H1 (cell line): Measurements from ENCODE around the gene DDX59. TPM values are rescaled to one million over a fixed set of nuclear protein-coding genes. Genes with fewer than 3 reads are reported as not detected.

ENCODE experiments used
- CTCF ChIA-PET: fragments of 300-600 bp; sonication (Branson Sonifier 250); formaldehyde crosslinking; loops from one replicate; lab custom pipeline; 2021; ENCODE audit not compliant: partially characterized antibody; lab: Charles Lee
- POLR2A ChIA-PET: fragments of 300-600 bp; sonication (Branson Sonifier 250); formaldehyde crosslinking; loops from one replicate; lab custom pipeline; 2021; ENCODE audit warnings: inconsistent platforms; ENCODE audit not compliant: partially characterized antibody; lab: Charles Lee
- DNase-seq, 2 experiments: peaks; one replicate each; pipeline versions ENCODE4 v3.0.0 to v3.0.0-alpha.2; 2010 to 2022; ENCODE audit warnings: low spot score in 2 of 2, low read depth in 1 of 2, mixed read lengths in 1 of 2
- FAIRE-seq: peaks from 2 replicates; lab custom pipeline; 2011; peaks lifted over from hg19 to GRCh38; lab: Jason Lieb, UNC
- H2AFZ ChIP-seq: 2 replicates; pipeline ENCODE4 v1.8.1; 2012; ENCODE audit warnings: low read length, inconsistent platforms
- H2AK5ac ChIP-seq: 2 replicates; pipeline ENCODE4 v1.6.1; 2013; ENCODE audit warnings: low read depth, low read length
- H2BK120ac ChIP-seq: replicated peaks from 2 replicates; pipeline ENCODE3; 2013; ENCODE audit warnings: low read depth, low read length, inconsistent platforms
- H2BK12ac ChIP-seq: 2 replicates; pipeline ENCODE4 v1.6.1; 2013; ENCODE audit warnings: low read depth, low read length
- H2BK15ac ChIP-seq: 2 replicates; pipeline ENCODE4 v1.6.1; 2013; ENCODE audit warnings: low read length
- H2BK20ac ChIP-seq: 2 replicates; pipeline ENCODE4 v1.6.1; 2013; ENCODE audit warnings: low read length
- H2BK5ac ChIP-seq: 2 replicates; pipeline ENCODE4 v1.6.1; 2013; ENCODE audit warnings: low read depth, low read length
- H3K14ac ChIP-seq: 2 replicates; pipeline ENCODE4 v1.6.1; 2013; ENCODE audit warnings: inconsistent platforms; ENCODE audit not compliant: insufficient read length
- H3K18ac ChIP-seq: 2 replicates; pipeline ENCODE4 v1.6.1; 2013; ENCODE audit warnings: low read length; ENCODE audit errors: extremely low read depth
- H3K23ac ChIP-seq: 2 replicates; pipeline ENCODE4 v1.6.1; 2013; ENCODE audit warnings: inconsistent platforms; ENCODE audit not compliant: insufficient read length
- H3K23me2 ChIP-seq: 2 replicates; pipeline ENCODE4 v1.6.1; 2013; ENCODE audit warnings: low read depth, low read length
- H3K27ac ChIP-seq: 2 replicates; pipeline ENCODE4 v1.6.1; 2011; ENCODE audit warnings: low read depth, low read length, inconsistent platforms
- H3K27me3 ChIP-seq, 4 experiments: replicated peaks in 1 of 4; 1 replicate in 1 of 4; 2 replicates in 3 of 4; pipeline versions ENCODE4 v1.6.1 to v1.8.1; 2011 to 2013; ENCODE audit warnings: low read length in 3 of 4, mild to moderate bottlenecking in 3 of 4, inconsistent platforms in 2 of 4, mixed read lengths in 2 of 4, moderate library complexity in 1 of 4; ENCODE audit not compliant: control insufficient read depth in 3 of 4, insufficient read depth in 3 of 4; ENCODE audit errors: extremely low read depth in 1 of 4
- H3K36me3 ChIP-seq, 4 experiments: 2 replicates each; pipeline versions ENCODE4 v1.6.1 to v1.8.1; 2011 to 2013; ENCODE audit warnings: mild to moderate bottlenecking in 4 of 4, low read length in 3 of 4, moderate library complexity in 2 of 4, control low read depth in 1 of 4, inconsistent platforms in 1 of 4; ENCODE audit not compliant: insufficient read depth in 4 of 4, control insufficient read depth in 2 of 4
- H3K4ac ChIP-seq: replicated peaks from 2 replicates; pipeline ENCODE3; 2013; ENCODE audit warnings: low read length, low read depth, mixed read lengths, inconsistent platforms; ENCODE audit not compliant: insufficient read length
- H3K4me1 ChIP-seq, 4 experiments: replicated peaks in 1 of 4; 1 replicate in 1 of 4; 2 replicates in 3 of 4; pipeline versions ENCODE4 v1.6.1 to v1.8.1; 2011 to 2013; ENCODE audit warnings: low read length in 3 of 4, inconsistent platforms in 2 of 4, mixed read lengths in 1 of 4; ENCODE audit not compliant: insufficient read depth in 4 of 4, control insufficient read depth in 3 of 4
- H3K4me2 ChIP-seq, 2 experiments: 2 replicates each; pipeline versions ENCODE4 v1.6.1 to v1.8.1; 2011 to 2013; ENCODE audit warnings: low read depth in 2 of 2, low read length in 2 of 2, control low read depth in 1 of 2, inconsistent platforms in 1 of 2, mild to moderate bottlenecking in 1 of 2; ENCODE audit not compliant: insufficient read depth in 1 of 2
- H3K4me3 ChIP-seq, 4 experiments: fragments of 200-600, 300-600 bp in 1 of 4; sonication (generic), shearing (Covaris generic), sonication (Bioruptor Twin) in 1 of 4; 2 replicates each; pipeline versions ENCODE4 v1.5.1 to v1.8.1; 2011 to 2016; ENCODE audit warnings: low read length in 4 of 4, low read depth in 3 of 4, control low read depth in 2 of 4, inconsistent platforms in 2 of 4, mild to moderate bottlenecking in 2 of 4, mixed read lengths in 1 of 4, moderate library complexity in 1 of 4; ENCODE audit not compliant: insufficient read depth in 2 of 4; ENCODE audit errors: extremely low read depth in 1 of 4
- H3K56ac ChIP-seq: replicated peaks from 2 replicates; pipeline ENCODE3; 2013; ENCODE audit warnings: low read depth, mild to moderate bottlenecking, mixed read lengths, low read length, inconsistent platforms; ENCODE audit not compliant: insufficient read length
- H3K79me1 ChIP-seq: 2 replicates; pipeline ENCODE4 v1.6.1; 2013; ENCODE audit warnings: low read depth, low read length, control low read depth
- H3K79me2 ChIP-seq, 2 experiments: 2 replicates each; pipeline versions ENCODE4 v1.6.1 to v1.8.1; 2012 to 2013; ENCODE audit warnings: low read length in 2 of 2, mild to moderate bottlenecking in 2 of 2, inconsistent platforms in 1 of 2; ENCODE audit not compliant: insufficient read depth in 2 of 2, control insufficient read depth in 1 of 2
- H3K9ac ChIP-seq, 4 experiments: replicated peaks in 1 of 4; 1 replicate in 1 of 4; 2 replicates in 3 of 4; pipeline versions ENCODE4 v1.6.1 to v1.8.1; 2011 to 2013; ENCODE audit warnings: low read depth in 3 of 4, low read length in 3 of 4, control low read depth in 2 of 4, mild to moderate bottlenecking in 2 of 4, moderate library complexity in 2 of 4, inconsistent platforms in 1 of 4; ENCODE audit errors: extremely low read depth in 1 of 4
- H3K9me3 ChIP-seq, 2 experiments: 2 replicates each; pipeline versions ENCODE4 v1.6.1 to v1.8.1; 2012 to 2013; ENCODE audit warnings: mild to moderate bottlenecking in 2 of 2, moderate library complexity in 2 of 2, control low read depth in 1 of 2, inconsistent platforms in 1 of 2, low read depth in 1 of 2, low read length in 1 of 2, mixed read lengths in 1 of 2; ENCODE audit not compliant: insufficient read depth in 2 of 2
- H4K20me1 ChIP-seq, 2 experiments: replicated peaks in 1 of 2; 2 replicates each; pipeline versions ENCODE3 to v1.8.1; 2011 to 2013; ENCODE audit warnings: inconsistent platforms in 2 of 2, low read length in 2 of 2, mild to moderate bottlenecking in 1 of 2; ENCODE audit not compliant: insufficient read depth in 2 of 2, control insufficient read depth in 1 of 2
- H4K5ac ChIP-seq: 2 replicates; pipeline ENCODE4 v1.6.1; 2013; ENCODE audit warnings: low read length, low read depth, mixed read lengths, inconsistent platforms; ENCODE audit not compliant: insufficient read length
- H4K8ac ChIP-seq: 2 replicates; pipeline ENCODE4 v1.8.0; 2013; ENCODE audit warnings: mild to moderate bottlenecking, moderate library complexity, low read length, inconsistent platforms; ENCODE audit not compliant: insufficient read depth; ENCODE audit errors: extremely low read depth
- H4K91ac ChIP-seq: replicated peaks from 2 replicates; pipeline ENCODE3; 2013; ENCODE audit warnings: low read length, mixed read lengths, inconsistent platforms; ENCODE audit not compliant: insufficient read length
- PHF8 ChIP-seq: fragments of 200-600 bp; sonication (generic); conservative IDR thresholded peaks from 2 replicates; pipeline ENCODE4 v1.7.1; 2012; ENCODE audit warnings: low read depth, mild to moderate bottlenecking, inconsistent platforms, low read length, moderate library complexity
- SP2 ChIP-seq: IDR thresholded peaks from 2 replicates; pipeline ENCODE4 v1.6.1; 2012; ENCODE audit warnings: mild to moderate bottlenecking, low read length, inconsistent platforms
- WGBS, 2 experiments: shearing (Covaris generic) in 1 of 2; methylation state at CpG; one replicate each; pipeline versions ENCODE4 v1.1.6 to v1.1.7; 2013 to 2015; ENCODE audit warnings: low lambda C conversion rate in 2 of 2, mixed read lengths in 2 of 2, inconsistent platforms in 1 of 2, low coverage in 1 of 2, missing lambda C conversion rate in 1 of 2; ENCODE audit not compliant: insufficient replicate concordance in 2 of 2, insufficient coverage in 1 of 2, insufficient read length in 1 of 2; ENCODE audit errors: extremely low coverage in 1 of 2, missing lambda C conversion rate in 1 of 2; 5-methylcytosine and 5-hydroxymethylcytosine counted together
- polyA plus RNA-seq, 7 experiments: library from polyadenylated mRNA; depleted of rRNA in 3 of 7; stranded (reverse) in 5 of 7; unstranded in 2 of 7; fragments of >200 nt in 5 of 7; fragments of 200-250 nt in 2 of 7; gene quantifications; 1 replicate in 5 of 7; 2 replicates in 1 of 7; 4 replicates in 1 of 7; pipeline versions ENCODE4 v1.2.1 to v1.2.3, GENCODE V29; 2011 to 2013; ENCODE audit warnings: missing spikeins in 2 of 7, mixed read lengths in 2 of 7
- total RNA-seq: library from RNA; stranded (reverse); fragmentation: NEBNext Ultra II Directional; extraction: Animal tissue kit (Norgen Biotek cat#: 25700); gene quantifications from 2 replicates; pipeline ENCODE4 v1.2.1, GENCODE V29; 2021

DDX59 gene
- total and polyA plus RNA-seq, 2 of the 8 experiments (the other 6 are each of a cell fraction or from before 2014, with no cell fraction given), result 8.3 to 19.4 TPM

DNA sequence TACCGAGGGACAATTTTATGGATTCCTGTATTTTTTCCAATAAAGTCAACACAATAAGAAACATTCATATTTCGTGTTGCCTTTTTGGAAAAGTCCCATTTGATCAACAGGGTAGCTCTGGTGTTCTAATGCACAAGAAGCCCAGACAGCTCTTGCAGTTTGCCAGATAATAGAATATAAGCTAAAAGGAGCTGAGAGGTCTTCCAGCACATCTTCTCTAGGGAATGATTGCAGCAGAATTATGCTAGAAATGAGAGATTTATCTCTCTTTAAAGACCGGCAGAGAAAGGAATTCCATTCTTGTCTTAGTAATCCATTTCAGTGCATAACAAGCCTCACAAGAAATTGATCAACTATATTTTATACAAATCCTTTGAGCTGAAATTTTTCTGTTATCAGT lies 25.0 kb upstream of the DDX59 start:
- Histone ChIP-seq H3K79me2 (no peaks in the 10 kb centered on the region), H3K4ac (no peak overlapping the region), H4K8ac (no peak overlapping the region), H4K20me1 (no peaks in the 10 kb centered on the region), H3K27me3 (no peaks in the 10 kb centered on the region; a peak in 1 of 7 replicates), H3K4me2 (no peak overlapping the region), H3K14ac (no peak overlapping the region), H2AFZ (no peak overlapping the region), H3K79me1 (no peaks in the 10 kb centered on the region), H2AK5ac (no peak overlapping the region), H4K5ac (no peak overlapping the region), H2BK5ac (no peak overlapping the region), H3K23me2 (no peaks in the 10 kb centered on the region), H2BK15ac (no peak overlapping the region), H3K4me1 (no peaks in the 10 kb centered on the region; a peak in 1 of 7 replicates), H3K36me3 (no peaks in the 10 kb centered on the region), H3K27ac (no peak overlapping the region), H3K23ac (no peak overlapping the region)
- FAIRE-seq (no peak), DNase-seq (no peak)
- 88% methylated on average over 3 of the region's 3 CpGs; no CpG with 5 or more reads in 1 of the 2 experiments for WGBS, 2 experiments
- ChIA-PET CTCF (no interaction called here), POLR2A (no interaction called here)
- TF ChIP-seq PHF8 (no peak), SP2 (no peak)
- TF ChIP-seq, all 59 proteins: peak for 0
- Histone ChIP-seq H3K9ac (no peak overlapping the region), H2BK12ac (no peak overlapping the region), H3K9me3 (no peaks in the 10 kb centered on the region), H2BK120ac (no peak overlapping the region), H2BK20ac (no peak overlapping the region), H3K18ac (no peak overlapping the region), H4K91ac (no peak overlapping the region), H3K4me3 (no peak overlapping the region), H3K56ac (no peak overlapping the region)
